Heart right ventricle (tissue), 16 donors: Measurements from ENCODE around the gene NPAS3. TPM values are rescaled to one million over a fixed set of nuclear protein-coding genes. Genes with fewer than 3 reads are reported as not detected.

ENCODE experiments used
- ATAC-seq, 8 donors: fragments of 200-7000 bp; cut with Tn5 transposase; one replicate each; pipeline ENCODE4 v1.9.1; 2020; ENCODE audit warnings: mild to moderate bottlenecking in 8 of 8, moderate library complexity in 8 of 8, moderate number of reproducible peaks in 1 of 8
- DNase-seq, 2 donors: peaks; one replicate each; pipeline ENCODE4 v3.0.0-alpha.2; 2020
- H3K27ac ChIP-seq, 10 donors: fragments of 200-600 bp; sonication (generic) in 2 of 10; one replicate each; pipeline versions ENCODE4 v1.5.0 to v1.8.0; 2020 to 2022; ENCODE audit warnings: mild to moderate bottlenecking in 3 of 10
- H3K27me3 ChIP-seq, 7 donors: fragments of 200-600 bp; one replicate each; pipeline ENCODE4 v1.8.0; 2021 to 2022; ENCODE audit warnings: mild to moderate bottlenecking in 2 of 7
- H3K36me3 ChIP-seq, 9 donors: fragments of 200-600 bp; sonication (generic) in 1 of 9; one replicate each; pipeline versions ENCODE4 v1.5.0 to v1.8.0; 2020 to 2022; ENCODE audit warnings: mild to moderate bottlenecking in 2 of 9
- H3K4me1 ChIP-seq, 9 donors: fragments of 200-600 bp; sonication (generic) in 1 of 9; one replicate each; pipeline versions ENCODE4 v1.5.0 to v1.8.0; 2020 to 2022; ENCODE audit warnings: mild to moderate bottlenecking in 4 of 9
- H3K4me3 ChIP-seq, 10 donors: fragments of 200-600 bp; sonication (generic) in 2 of 10; one replicate each; pipeline versions ENCODE4 v1.5.0 to v1.8.0; 2020 to 2022; ENCODE audit warnings: mild to moderate bottlenecking in 7 of 10, moderate library complexity in 2 of 10
- H3K9me3 ChIP-seq, 11 donors: fragments of 200-600 bp in 10 of 11; sonication (generic) in 2 of 11; one replicate each; pipeline versions ENCODE4 v1.5.0 to v1.8.0; 2013 to 2022; ENCODE audit warnings: mild to moderate bottlenecking in 2 of 11, control low read depth in 1 of 11, moderate library complexity in 1 of 11
- CTCF ChIP-seq, 9 donors: fragments of 200-600 bp; sonication (generic) in 2 of 9; IDR thresholded peaks; one replicate each; pipeline versions ENCODE4 v1.5.0 to v1.8.0; 2021 to 2022; ENCODE audit warnings: antibody characterized with exemption in 9 of 9, mild to moderate bottlenecking in 5 of 9, moderate library complexity in 1 of 9
- WGBS, 2 donors: extraction: QIAGEN DNeasy Blood & Tissue Kit; methylation state at CpG; one replicate each; pipeline ENCODE4 v1.1.7; 2013; ENCODE audit warnings: inconsistent platforms in 1 of 2; 5-methylcytosine and 5-hydroxymethylcytosine counted together
- intact Hi-C, 10 donors: fragments of 100-400 bp; cut with DNase I; formaldehyde crosslinking; loops; one replicate each; pipeline versions ENCODE4 v1.11.1 to v1.14.2; 2022
- polyA plus RNA-seq, 2 donors: library from polyadenylated mRNA; stranded (reverse); fragments of 200-250 nt; gene quantifications; one replicate each; pipeline ENCODE4 v1.2.3, GENCODE V29; 2013
- total RNA-seq, 10 donors: library from RNA; stranded (reverse); fragmentation: NEBNext Ultra II Directional in 3 of 10; extraction: Animal tissue kit (Norgen Biotek cat#: 25700) in 3 of 10; gene quantifications; one replicate each; pipeline versions ENCODE4 v1.2.1 to v1.2.4, GENCODE V29; 2021 to 2023
- donor health status: Arrhythmogenic right ventricular cardiomyopathy.
- donor health status: ischemic (EF 13 %, LVEDD 7.1; RV severe dilation, severe dysfunction).
- donor health status: healthy with polysubstance abuse.
- donor health status: DM: no; HTN: yes; CAD: no.
- donor health status: DM: no; HTN: no; CAD: no.
- donor health status: ischemic (EF 25% LVEDD 6.9; RV normal size, moderate dysfunction).
- donor health status: ischemic (EF 25% LVEDD 5.7; RV mildly dilated, moderate dysfunction).
- donor health status: healthy.
- donor health status: DM: yes; HTN: yes; CAD: no.
- donor health status: Ischemic cardiomyopathy.
- donor health status: ischemic (EF 35%, LVEDD 5.7; RV mildly dilated, moderate dysfunction).
- donor health status: nonischemic (EF 11% LVEDD 7.7; RV severe dilation, severe dysfunction).
- donor health status: DM: yes; HTN: yes; CAD: no.
- donor health status: PGD.
- donor health status: ischemic (EF 29% LVEDD 5.4; RV normal size, mild dysfunction).
- donor health status: nonischemic (EF 23%, LVEDD 6.1; RV moderate dilation, normal function).

Gene NPAS3
- total and polyA plus RNA-seq, 12 donors, result 0.12 to 2.8 (median 0.99) TPM

- intact Hi-C loops, result no loop called here
- Histone ChIP-seq H3K36me3 (no peaks in the 10 kb centered on the region), H3K27ac (no peak overlapping the region), H3K4me1 (no peaks in the 10 kb centered on the region), H3K9me3 (no peaks in the 10 kb centered on the region), H3K27me3 (no peaks in the 10 kb centered on the region), H3K4me3 (no peak overlapping the region)
- no peak for TF ChIP-seq CTCF (IDR thresholded peaks at IDR 0.05)
- DNase-seq (no peak), ATAC-seq (no peak)
- 71 to 82% methylated on average over 4 of the region's 4 CpGs for WGBS, 2 donors
These were observed 425.8 kb downstream of the NPAS3 start for GRCh38 chr14:33364466-33364865.

GRCh38 chr14:33369041-33369440, 430.4 kb downstream of the NPAS3 start:
- intact Hi-C loops, result no loop called here
- ATAC-seq (no peak), DNase-seq (no peak)
- no peak for TF ChIP-seq CTCF (IDR thresholded peaks at IDR 0.05)
- Histone ChIP-seq H3K27ac (no peak overlapping the region), H3K9me3 (no peaks in the 10 kb centered on the region), H3K4me3 (no peak overlapping the region), H3K27me3 (no peaks in the 10 kb centered on the region), H3K36me3 (no peaks in the 10 kb centered on the region), H3K4me1 (no peaks in the 10 kb centered on the region)
- 87 to 97% methylated on average over 3 of the region's 3 CpGs for WGBS, 2 donors

GRCh38 chr14:33369972-33370371, 431.3 kb downstream of the NPAS3 start:
- H3K4me3 ChIP-seq, result no peak overlapping the region
- H3K27me3 ChIP-seq, result no peaks in the 10 kb centered on the region
- no peaks in the 10 kb centered on the region for H3K4me1 ChIP-seq
- intact Hi-C loops, result no loop called here
- DNase-seq (no peak), ATAC-seq (no peak)
- no peak for TF ChIP-seq CTCF (IDR thresholded peaks at IDR 0.05)
- no peak overlapping the region for H3K27ac ChIP-seq
- H3K9me3 ChIP-seq, result no peaks in the 10 kb centered on the region
- no peaks in the 10 kb centered on the region for H3K36me3 ChIP-seq

- WGBS, 2 donors, result 45 to 46% methylated on average over 1 of the region's 1 CpG
- TF ChIP-seq CTCF (IDR thresholded peaks at IDR 0.05), result no peak
- no peak for ATAC-seq
- intact Hi-C loops, result no loop called here
- Histone ChIP-seq H3K9me3 (no peaks in the 10 kb centered on the region), H3K4me3 (no peak overlapping the region), H3K27me3 (no peaks in the 10 kb centered on the region), H3K27ac (no peak overlapping the region), H3K36me3 (no peaks in the 10 kb centered on the region), H3K4me1 (no peaks in the 10 kb centered on the region)
- DNase-seq, result no peak
These were observed 431.7 kb downstream of the NPAS3 start for GRCh38 chr14:33370426-33370825.

GRCh38 chr14:33375196-33375595, 436.5 kb downstream of the NPAS3 start:
- H3K4me1 ChIP-seq, result no peaks in the 10 kb centered on the region
- 94 to 96% methylated on average over 2 of the region's 2 CpGs for WGBS, 2 donors
- no peaks in the 10 kb centered on the region for H3K9me3 ChIP-seq
- no peak overlapping the region for H3K4me3 ChIP-seq
- no peak overlapping the region for H3K27ac ChIP-seq
- TF ChIP-seq CTCF (IDR thresholded peaks at IDR 0.05), result no peak
- intact Hi-C loops, result no loop called here
- DNase-seq (no peak), ATAC-seq (no peak)
- no peaks in the 10 kb centered on the region for H3K36me3 ChIP-seq
- H3K27me3 ChIP-seq, result no peaks in the 10 kb centered on the region
